Left lung (tissue), 10 donors: ENCODE data around the gene STK17B. TPM values are rescaled to one million over a fixed set of nuclear protein-coding genes. Genes with fewer than 3 reads are reported as not detected.
A peak's percentile ranks its signal among the peaks of the same experiment; 100 is the strongest.

Source experiments
- ATAC-seq: fragments of 200-7000 bp; cut with Tn5 transposase; one replicate; pipeline ENCODE4 v1.9.1; 2020; ENCODE audit warnings: moderate library complexity
- DNase-seq, 4 donors: peaks; one replicate each; pipeline ENCODE4 v3.0.0-alpha.2; 2013 to 2020
- H3K27ac ChIP-seq, 2 donors: fragments of 200-600 bp; sonication (generic) in 1 of 2; one replicate each; pipeline versions ENCODE4 v1.5.0 to v1.8.0; 2020 to 2021
- H3K27me3 ChIP-seq, 2 donors: fragments of 200-600 bp; sonication (generic) in 1 of 2; one replicate each; pipeline versions ENCODE4 v1.5.0 to v1.8.0; 2020 to 2021
- H3K36me3 ChIP-seq, 2 donors: fragments of 200-600 bp; sonication (generic) in 1 of 2; one replicate each; pipeline versions ENCODE4 v1.5.0 to v1.8.0; 2020 to 2021
- H3K4me1 ChIP-seq, 2 donors: fragments of 200-600 bp; one replicate each; pipeline ENCODE4 v1.8.0; 2021
- H3K4me3 ChIP-seq, 2 donors: fragments of 200-600 bp; sonication (generic) in 1 of 2; one replicate each; pipeline versions ENCODE4 v1.5.0 to v1.8.0; 2020 to 2021; ENCODE audit warnings: mild to moderate bottlenecking in 1 of 2
- H3K9me3 ChIP-seq, 2 donors: fragments of 200-600 bp; sonication (generic) in 1 of 2; one replicate each; pipeline versions ENCODE4 v1.5.0 to v1.8.0; 2020 to 2021
- CTCF ChIP-seq, 2 donors: fragments of 200-600 bp; sonication (generic) in 1 of 2; IDR thresholded peaks; one replicate each; pipeline versions ENCODE4 v1.5.0 to v1.8.0; 2021; ENCODE audit warnings: antibody characterized with exemption in 2 of 2
- intact Hi-C, 2 donors: fragments of 100-400 bp; cut with DNase I; formaldehyde crosslinking; loops; one replicate each; pipeline versions ENCODE4 v1.11.2 to v1.14.2; 2022
- polyA plus RNA-seq, 6 donors: library from polyadenylated mRNA; unstranded; fragments of 120-200 nt; gene quantifications; one replicate each; pipeline ENCODE4 v1.2.1, GENCODE V29; 2013; ENCODE audit not compliant: insufficient read length in 6 of 6
- total RNA-seq, 2 donors: library from RNA; stranded (reverse); fragmentation: NEBNext Ultra II Directional; extraction: Animal tissue kit (Norgen Biotek cat#: 25700); gene quantifications; one replicate each; pipeline ENCODE4 v1.2.1, GENCODE V29; 2021
- donor health status: DM: no; HTN: yes; CAD: no.
- donor health status: DM: no; HTN: no; CAD: no.

The STK17B gene
- total and polyA plus RNA-seq, 8 donors = 12.1 to 59.2 (median 15.4) TPM

- intact Hi-C loops = no loop called here
- DNase-seq = no peak
- no peaks in the 10 kb centered on the region for H3K36me3 ChIP-seq
- no peaks in the 10 kb centered on the region for H3K27me3 ChIP-seq
- H3K27ac ChIP-seq = no peak overlapping the region
- TF ChIP-seq CTCF (IDR thresholded peaks at IDR 0.05) = no peak
- H3K9me3 ChIP-seq = no peaks in the 10 kb centered on the region
- H3K4me3 ChIP-seq = no peak overlapping the region
- H3K4me1 ChIP-seq = peaks cover 0 to 12% of the 10 kb centered on the region in 2 donors
- ATAC-seq = no peak
Observed at GRCh38 chr2:196186266-196186980, 15.0 kb upstream of the STK17B start.

- Histone ChIP-seq H3K9me3 (no peaks in the 10 kb centered on the region), H3K4me3 (no peak overlapping the region), H3K27me3 (no peaks in the 10 kb centered on the region), H3K4me1 (peaks cover 0 to 12% of the 10 kb centered on the region in 2 donors), H3K27ac (no peak overlapping the region), H3K36me3 (no peaks in the 10 kb centered on the region)
- ATAC-seq (no peak), DNase-seq (no peak)
- no peak for TF ChIP-seq CTCF (IDR thresholded peaks at IDR 0.05)
- intact Hi-C loops = no loop called here
Observed at GRCh38 chr2:196184921-196185320, 13.5 kb upstream of the STK17B start.

- intact Hi-C loops = no loop called here
- DNase-seq (no peak), ATAC-seq (no peak)
- Histone ChIP-seq H3K4me1 (peaks cover 0 to 12% of the 10 kb centered on the region in 2 donors), H3K27ac (peak overlapping the region in 1 of 2 donors; percentile 11), H3K4me3 (no peak overlapping the region), H3K9me3 (no peaks in the 10 kb centered on the region), H3K36me3 (no peaks in the 10 kb centered on the region), H3K27me3 (no peaks in the 10 kb centered on the region)
- no peak for TF ChIP-seq CTCF (IDR thresholded peaks at IDR 0.05)
Observed at GRCh38 chr2:196183528-196184231, 12.3 kb upstream of the STK17B start.

GRCh38 chr2:196183172-196183473 lies 11.7 kb upstream of the STK17B start:
- Histone ChIP-seq H3K27me3 (no peaks in the 10 kb centered on the region), H3K36me3 (no peaks in the 10 kb centered on the region), H3K9me3 (no peaks in the 10 kb centered on the region), H3K4me1 (peaks cover 0 to 12% of the 10 kb centered on the region in 2 donors), H3K27ac (peak overlapping the region in 1 of 2 donors; percentile 11), H3K4me3 (no peak overlapping the region)
- intact Hi-C loops = no loop called here
- TF ChIP-seq CTCF (IDR thresholded peaks at IDR 0.05) = no peak
- ATAC-seq (no peak), DNase-seq (peak in 1 of 4 donors; percentile 44)

- no peaks in the 10 kb centered on the region for H3K9me3 ChIP-seq
- no peak for TF ChIP-seq CTCF (IDR thresholded peaks at IDR 0.05)
- no peak overlapping the region for H3K4me3 ChIP-seq
- H3K4me1 ChIP-seq = peaks cover 0 to 12% of the 10 kb centered on the region in 2 donors
- H3K27me3 ChIP-seq = no peaks in the 10 kb centered on the region
- peak overlapping the region in 1 of 2 donors; percentile 11 for H3K27ac ChIP-seq
- no peak for DNase-seq
- H3K36me3 ChIP-seq = no peaks in the 10 kb centered on the region
- no peak for ATAC-seq
- intact Hi-C loops = no loop called here
Observed at GRCh38 chr2:196182439-196183171, 11.2 kb upstream of the STK17B start.
